ENCODE results near the gene TMEM52.
A peak's percentile ranks its signal among the peaks of the same experiment; 100 is the strongest.

The TMEM52 gene

DNA sequence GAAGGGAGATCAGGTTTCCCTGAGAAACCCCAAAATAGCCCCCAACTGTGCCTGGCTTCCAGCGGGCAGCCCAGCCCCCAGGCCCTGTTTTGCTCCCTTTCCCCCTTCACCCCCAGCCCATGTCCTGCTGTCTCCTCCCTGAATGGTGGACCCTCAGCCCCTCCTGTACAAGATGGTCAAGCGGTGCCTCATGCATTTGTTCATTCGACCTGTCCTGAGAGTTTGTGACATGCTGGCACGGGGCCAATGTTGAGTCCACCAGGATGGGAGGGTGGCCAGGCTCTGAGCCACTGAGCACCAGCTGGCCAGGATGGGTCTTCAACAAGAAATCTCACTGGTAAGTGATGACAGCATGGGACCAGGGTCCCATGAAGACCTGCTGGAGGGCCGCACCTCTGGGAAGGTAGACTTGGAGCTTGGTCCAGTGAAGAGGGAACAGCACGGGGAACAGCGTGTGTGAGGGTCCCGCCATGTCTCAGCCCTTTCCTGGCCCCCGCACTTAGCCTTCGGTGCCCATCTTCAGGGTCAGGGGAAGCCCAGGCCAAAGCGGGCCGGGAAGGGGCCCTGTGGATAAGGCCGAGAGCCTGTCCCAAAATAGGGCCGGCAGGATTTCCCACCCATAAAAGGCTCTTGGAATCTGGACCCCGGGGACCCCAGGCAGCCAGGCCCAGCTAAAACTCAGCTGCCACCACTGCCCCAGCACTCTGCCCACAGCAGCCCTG lies 3.9 kb downstream of the TMEM52 start, which contains the start of gene CALML6:
Gene CALML6 (plus strand): TSS at position 290 of the 722 bp plus-strand sequence. CDS start 21 bp downstream, at position 311.
- FAIRE-seq, result no peak
- no peak for DNase-seq (ENCODE audit: low spot score)

DNA sequence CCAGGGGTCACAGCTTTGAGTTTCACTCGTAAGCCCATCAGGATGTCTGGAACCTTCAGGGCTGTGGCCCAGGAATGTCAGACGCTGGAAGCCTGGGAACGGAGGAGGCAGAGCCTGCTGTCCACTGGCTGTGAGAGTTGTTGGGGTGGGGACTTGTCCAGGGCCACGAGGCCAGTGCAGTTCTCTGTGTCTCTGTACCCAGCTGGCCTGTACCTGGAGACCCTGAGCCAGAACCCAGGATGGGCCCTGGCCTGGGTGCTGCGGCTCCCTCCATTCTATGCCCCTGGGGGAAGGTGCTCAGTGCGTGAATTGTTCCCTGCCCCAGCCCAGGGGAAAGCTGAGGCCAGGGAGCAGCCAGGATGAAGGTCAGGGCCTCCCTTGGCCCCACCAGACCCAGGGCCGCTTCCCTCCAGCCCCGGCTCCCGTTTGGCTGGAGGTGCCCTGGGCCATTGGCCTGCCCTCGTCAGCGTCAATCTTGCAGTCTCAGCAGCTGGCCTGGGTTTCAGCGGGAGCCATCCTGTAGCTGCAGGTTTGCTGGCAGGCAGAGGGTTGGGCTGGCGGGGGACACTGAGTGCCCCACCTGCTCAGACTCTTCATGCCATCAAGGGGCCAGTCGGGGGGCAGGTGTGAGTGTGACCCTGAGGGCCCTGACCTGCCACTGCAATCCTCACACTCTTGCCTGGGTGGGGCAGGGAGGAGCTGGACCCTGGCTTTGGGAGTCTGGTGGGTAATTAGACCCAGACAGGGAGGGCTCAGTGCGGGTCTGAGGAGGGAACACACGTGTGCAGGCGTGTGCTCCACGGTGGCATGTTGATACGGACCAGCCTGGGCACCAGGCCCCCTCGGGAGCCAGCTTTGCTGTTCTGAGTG lies 4.7 kb downstream of the TMEM52 start:
- no peak for FAIRE-seq
- no peak for DNase-seq (ENCODE audit: low spot score)

DNA sequence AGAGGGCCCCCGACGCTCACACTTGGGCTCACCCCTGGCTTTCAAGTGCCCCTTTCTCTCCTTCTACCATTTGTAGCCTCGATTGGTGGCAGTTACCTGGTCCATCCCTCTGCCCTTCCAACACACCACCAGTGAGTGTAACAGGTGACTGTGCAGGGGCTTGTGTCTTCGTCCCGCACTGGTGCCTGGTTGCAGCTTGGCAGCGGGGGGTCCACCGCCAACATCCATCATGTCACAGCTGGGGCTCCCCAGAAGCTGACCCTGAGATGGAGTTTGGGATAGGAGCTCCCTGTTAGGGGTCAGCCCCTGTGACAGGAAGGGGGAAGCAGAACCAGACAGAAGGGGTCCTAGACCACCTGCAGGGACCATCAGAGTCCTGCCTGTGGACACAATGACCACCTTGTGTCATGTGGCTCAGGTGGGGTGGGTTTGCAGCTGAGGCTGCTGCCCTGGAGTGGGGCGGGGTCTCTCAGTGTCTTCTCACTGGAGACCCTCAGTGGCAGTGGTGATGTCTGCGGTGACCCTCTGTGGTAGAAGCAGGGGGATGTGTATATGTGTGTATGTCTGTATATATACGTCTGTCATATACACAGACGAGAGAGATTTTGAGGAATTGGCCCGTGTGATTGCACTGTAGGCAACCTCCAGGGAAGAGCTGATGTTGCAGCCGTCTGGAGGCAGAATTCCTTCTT lies 7.6 kb downstream of the TMEM52 start:
- FAIRE-seq (no peak), DNase-seq (ENCODE audit: low spot score) (no peak)

DNA sequence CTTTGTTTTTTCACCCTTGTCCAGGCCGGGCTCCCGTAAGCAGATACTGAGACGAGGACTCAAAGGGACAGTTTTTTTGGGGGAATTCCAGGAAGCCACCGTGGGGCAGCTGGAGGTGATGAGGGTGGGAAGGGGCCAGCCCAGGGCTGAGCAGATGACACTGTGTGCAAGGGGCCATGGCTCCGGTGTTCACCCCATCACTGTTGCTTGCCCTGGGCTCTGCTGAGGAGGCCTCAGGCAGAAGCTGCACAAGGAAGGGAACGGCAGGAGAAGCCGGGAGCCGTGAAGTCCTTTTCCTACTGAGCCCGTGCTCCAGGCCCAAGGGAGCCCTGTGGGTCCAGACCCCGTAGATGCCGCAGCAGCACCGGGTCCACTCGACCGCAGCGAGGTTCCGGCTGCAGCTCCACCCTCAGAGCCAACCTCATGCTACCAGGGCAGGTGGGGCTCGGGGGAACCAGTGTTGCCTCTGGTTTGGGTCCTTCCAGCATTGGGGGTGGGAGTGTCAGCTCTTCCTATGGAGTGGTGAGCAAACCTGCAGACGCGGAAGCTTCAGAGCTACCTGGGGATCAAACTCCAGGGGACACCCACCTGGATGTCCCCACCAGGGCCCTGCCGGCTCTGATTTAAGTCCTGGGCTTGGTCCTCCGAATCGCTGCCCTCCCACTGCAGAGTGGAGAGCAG lies 8.3 kb downstream of the TMEM52 start:
- DNase-seq (ENCODE audit: low spot score) (no peak), FAIRE-seq (no peak)

DNA sequence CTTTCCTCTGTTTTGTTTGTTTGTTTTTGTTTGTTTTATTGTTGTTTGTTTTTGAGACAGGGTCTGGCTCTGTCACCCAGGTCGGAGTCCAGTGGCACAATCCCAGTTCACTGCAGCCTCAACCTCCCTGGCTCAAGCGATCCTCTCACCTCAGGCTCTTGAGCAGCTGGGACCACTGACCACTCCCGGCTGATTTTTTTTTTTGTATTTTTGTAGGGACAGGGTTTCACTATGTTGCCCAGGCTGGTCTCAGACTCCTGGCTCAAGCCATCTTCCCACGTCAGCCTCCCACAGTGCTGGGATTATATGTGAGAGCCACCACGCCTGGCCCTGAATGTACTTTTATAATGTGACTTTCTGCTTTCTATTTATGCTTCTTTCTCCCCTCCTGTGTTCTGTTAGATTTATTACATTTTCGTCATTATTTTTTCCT lies 9.0 kb downstream of the TMEM52 start:
- no peak for FAIRE-seq
- no peak for DNase-seq (ENCODE audit: low spot score)

DNA sequence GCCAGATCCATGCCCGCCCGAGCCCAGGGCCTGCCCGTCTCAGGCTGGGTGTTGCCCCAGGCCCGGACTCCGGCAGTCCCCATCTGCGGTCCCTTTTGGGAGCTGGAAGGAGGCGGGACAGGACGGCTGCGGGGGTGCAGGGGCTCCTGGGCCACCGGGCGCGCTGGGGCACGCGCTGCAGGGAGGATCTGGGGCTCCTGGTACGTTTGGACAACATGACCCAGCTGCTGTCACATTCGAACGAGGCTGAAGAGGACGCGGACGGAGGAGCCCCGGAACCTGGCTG lies 10.6 kb downstream of the TMEM52 start:
- DNase-seq (ENCODE audit: low spot score), result no peak
- FAIRE-seq, result no peak

DNA sequence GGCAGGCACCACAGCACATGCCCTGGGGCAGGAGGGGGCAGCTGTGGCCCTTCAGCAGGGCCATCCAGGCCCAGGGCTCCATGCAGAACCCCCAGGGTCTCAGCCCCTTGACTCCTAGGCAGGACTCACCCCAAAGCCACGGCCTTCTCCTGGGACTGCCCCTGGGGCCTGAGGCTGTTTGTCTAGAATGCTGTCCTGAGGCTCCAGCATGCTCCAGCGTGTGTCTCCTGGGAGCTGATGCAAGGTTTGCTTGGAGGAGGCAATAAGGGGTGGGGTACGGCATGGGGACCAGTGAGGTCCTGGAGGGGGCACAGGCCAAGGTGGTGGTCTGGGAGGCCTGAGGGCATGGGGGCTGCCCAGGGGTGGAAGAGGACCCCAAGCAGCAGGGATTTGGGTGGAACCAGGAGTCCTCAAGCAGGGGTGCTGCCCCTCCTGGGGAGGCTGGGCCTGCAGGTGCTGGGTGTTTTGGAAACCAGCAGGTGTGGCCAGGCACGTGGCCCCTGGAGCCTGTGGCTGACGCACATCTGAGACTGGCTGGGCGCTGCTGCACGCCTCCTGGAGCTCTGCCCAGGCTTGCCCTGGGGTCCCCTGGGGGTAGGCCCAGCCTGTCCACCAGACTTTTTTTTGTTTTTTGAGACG lies 11.9 kb downstream of the TMEM52 start:
- DNase-seq (ENCODE audit: low spot score) (no peak), FAIRE-seq (no peak)

DNA sequence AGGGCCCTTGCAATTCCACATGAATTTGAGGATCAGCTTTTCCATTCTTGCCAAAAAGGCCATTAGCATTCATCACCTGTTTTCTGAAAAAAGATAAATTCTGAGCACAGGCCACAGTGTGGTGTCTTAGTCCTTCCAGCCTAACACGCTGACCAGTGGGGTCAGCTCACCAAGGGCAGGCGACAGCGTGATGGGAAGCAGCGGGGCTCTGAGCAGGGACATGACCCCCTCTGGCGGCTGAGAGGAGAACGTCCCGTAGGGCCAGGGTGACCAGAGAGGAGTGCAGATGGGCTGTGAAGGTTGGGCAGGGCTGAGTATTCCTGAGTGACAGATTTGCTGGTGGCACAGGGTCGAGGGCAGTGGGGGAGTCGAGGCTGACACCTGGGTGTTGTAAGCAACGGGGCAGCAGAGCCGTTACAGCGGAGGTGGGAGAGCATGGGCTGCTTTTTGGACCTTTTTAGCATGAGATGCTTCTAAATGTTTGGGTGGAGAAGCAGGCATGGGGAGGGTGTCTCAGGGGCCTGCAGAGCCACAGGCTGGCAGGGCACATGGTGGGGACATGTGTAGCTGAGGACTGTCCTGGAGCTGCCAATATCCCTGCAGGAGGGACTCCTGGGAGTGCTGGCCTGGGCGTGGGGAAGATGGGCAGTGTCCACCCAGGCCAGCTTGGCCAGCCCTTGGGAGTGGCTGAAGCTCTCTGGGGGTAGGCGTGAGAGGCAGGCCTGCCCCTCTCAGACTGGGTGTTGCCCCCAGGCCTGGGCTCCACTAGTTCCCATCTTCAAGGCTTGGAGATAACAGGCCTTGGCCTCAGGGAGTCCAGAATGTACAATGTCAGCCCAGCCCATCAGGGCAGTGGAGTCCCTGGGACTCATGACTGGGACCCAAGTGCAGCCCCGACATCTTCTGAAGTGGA lies 12.6 kb downstream of the TMEM52 start:
- DNase-seq (ENCODE audit: low spot score) (peak; percentile 77), FAIRE-seq (peak; percentile 60)

DNA sequence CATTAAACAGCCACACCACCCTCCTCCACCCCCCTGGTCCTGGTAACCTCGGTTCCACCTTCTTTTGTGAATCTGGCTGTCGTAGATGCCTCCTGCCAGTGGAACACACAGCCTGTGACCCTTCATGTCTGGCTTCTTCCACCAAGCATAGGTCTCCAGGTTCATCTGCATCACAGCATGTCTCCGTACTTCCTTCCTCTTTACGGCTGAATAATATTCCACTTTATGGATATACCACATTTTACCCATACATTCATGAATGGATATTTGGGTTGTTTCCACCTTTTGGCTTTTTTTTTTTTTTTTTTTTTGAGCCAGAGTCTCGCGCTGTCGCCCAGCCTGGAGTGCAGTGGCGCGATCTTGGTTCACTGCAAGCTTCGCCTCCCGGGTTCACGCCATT lies 15.9 kb downstream of the TMEM52 start:
- FAIRE-seq (no peak), DNase-seq (ENCODE audit: low spot score) (no peak)

DNA sequence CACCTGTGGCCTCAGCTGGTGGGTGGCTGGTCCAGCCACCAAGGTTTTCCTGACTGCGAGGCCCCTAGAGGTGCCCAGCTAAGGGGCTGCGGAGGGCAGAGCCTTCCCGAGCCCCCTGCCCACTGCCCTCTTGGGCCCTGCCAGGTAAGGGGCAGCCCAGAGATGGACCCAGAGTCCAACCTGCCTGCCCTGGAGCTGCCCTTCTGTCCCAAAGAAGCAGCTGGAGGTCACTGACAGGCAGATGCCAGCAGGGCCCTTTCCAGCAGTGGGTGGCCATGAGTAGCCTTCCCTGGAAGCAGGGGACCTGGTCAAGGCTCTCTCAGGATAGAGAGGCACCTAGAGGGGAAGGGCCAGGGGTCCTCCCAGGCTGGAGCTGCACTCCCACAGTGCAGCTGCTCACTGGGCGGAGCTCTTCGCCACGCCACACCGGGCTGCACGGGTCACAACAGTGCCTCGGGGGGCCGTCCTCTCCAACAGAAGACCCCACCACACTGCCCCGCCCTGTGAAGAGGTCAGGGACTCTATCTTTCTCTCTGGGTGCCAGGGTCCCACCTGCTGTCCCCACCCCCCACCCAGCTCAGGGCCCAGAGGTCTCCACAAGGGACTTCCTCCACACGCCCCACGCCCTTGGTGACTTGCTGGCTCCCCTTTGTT lies 17.3 kb downstream of the TMEM52 start:
- DNase-seq (ENCODE audit: low spot score) (no peak), FAIRE-seq (no peak)

DNA sequence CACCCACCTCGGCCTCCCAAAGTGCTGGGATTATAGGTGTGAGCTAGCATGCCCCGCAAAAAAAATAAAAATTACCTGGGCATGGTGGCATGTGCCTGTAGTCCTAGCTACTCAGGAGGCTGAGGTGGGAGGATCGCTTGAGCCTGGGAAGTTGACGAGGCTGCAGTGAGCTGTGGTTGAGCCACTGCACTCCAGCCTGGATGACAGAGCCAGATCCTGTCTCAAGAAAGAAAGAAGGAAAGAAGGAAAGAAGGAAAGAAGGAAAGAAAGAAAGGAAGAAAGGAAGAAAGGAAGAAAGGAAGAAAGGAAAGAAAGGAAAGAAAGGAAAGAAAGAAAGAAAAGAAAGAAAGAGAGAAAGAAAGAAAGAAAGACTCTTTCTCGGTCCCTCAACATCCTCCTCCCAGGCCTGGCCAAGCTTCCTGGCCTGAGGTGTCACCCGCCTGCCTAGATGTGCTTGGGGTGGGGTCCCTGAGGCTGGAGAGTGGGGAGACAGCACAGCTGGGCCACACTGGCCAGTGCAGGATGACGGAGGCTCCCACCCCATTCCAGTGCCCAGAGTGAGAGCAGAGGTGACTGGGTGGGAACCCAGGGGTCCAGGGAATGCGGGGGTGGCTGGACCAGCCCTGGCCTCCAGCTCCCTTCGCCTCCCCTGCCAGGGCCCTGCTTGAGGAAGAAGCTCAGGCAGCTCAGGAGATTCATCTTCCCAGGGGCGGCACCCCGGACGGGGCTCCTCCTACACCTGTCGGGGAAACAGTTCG lies 18.0 kb downstream of the TMEM52 start:
- FAIRE-seq (no peak), DNase-seq (ENCODE audit: low spot score) (no peak)

DNA sequence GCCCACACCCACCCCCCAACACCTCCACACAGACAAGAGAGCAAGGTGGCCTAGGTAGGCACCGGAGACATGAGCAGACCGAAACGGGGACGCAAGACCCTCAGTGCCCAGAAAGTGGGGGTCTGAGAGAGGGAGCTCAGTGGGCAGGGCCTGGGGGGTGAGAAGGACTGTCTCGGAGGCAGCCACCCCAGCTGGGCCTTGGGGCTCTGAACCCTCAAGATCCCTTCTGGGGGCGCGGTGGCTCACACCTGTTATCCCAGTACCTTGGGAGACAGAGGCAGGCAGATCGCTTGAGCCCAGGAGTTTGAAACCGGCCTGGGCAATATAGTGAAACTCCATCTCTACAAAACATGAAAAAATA lies 19.1 kb downstream of the TMEM52 start:
- FAIRE-seq, result no peak
- DNase-seq (ENCODE audit: low spot score), result no peak

DNA sequence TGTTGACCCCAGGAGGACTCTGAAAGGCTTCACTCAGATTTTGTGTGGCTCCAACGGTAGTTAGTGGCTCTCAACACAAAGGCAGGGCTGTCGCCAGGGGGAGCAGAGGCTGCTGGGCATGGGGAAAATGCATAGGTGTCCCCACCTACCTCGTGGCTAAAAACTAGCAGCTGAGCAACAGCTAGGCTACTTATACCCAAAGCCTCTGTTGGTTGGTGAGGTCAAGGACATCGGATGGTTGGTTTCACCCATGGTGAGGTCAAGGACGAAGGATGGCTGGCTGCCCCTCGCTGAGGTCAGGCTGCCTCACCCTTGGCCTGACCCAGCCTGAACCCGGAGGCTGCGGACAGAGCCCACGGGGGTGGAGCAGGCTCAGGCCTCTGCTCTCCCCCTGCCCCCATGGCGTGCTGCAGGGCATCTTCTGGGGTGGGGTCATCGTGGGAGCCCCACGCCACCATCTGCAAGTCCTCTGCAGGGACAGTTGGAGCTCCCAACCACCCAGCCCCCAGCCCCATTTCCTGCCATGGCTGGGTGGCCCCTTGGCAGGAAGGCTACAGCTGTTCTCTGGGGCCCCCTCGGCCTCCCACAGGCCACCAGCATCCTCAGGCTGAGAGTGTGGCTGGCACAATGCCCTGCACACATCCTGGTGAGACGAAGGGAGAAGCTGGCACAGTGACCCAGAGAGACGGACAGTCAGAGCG lies 19.7 kb downstream of the TMEM52 start:
- no peak for DNase-seq (ENCODE audit: low spot score)
- FAIRE-seq, result no peak

DNA sequence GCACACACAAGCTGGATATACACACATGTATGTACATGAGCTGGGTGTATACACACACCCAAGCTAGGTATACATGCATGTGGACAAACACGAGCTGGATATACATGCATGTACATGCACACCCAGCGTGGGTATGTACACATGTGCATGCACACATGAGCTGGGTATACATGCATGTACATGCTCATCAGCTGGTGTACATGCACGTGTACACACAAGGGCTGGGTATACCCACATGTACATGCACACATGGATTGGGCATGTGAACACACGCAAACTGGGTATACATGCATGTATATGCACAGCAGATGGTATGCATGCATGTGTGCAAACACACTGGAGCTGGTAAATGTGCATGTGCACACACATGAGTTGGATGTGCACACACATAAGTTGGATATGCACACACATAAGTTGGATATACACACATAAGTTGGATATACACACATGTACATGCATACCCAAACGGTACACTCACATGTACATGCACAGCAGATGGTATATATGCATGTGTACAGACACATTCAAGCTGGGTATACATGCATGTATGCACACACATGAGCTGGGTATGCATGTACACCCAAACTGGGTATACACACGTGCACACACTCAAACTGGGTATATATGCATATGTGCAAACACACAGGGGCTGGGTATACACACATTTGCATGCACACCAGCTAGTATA lies 20.7 kb downstream of the TMEM52 start:
- DNase-seq (ENCODE audit: low spot score), result no peak
- no peak for FAIRE-seq

DNA sequence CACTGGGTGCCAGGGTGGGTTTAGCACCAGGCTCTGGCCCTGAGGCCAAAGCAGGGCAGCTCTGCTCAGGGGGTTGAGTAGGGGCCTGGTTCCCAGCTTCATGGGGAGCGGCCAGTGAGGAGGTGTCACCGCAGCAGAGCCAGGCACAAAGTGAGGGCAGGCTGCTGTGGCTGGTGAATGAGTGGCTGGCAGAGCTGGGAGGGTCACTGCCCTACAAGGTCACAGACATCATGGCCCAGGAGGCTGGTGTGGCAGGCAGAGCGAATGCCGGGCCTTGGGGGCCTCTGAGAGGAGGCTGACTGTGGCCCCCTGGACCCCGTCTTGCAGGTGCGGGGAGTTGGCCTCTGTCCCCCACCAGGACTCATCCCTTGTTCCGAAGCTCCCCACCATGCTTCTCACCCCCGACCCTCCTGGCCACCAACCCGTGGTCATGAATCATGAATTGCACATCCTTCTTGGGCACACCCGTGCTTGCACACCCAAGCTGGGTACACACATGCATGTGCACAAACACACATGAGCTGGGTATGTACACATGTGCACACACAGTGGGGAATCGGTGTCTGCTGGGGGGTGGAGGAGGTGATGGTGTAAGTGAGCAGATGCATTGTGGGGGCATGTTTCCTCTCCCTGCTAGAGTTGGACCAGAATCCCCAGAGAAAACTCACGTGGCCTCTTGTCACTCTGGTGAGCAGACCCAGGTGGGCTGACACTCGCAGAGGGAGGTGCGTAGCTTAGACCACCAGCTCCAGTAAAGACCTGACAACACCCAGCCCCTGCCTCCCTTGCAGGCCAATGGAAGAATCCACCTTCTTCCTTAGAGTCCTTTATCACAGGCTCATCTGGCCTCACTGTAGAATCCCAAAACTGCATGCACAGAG lies 23.4 kb downstream of the TMEM52 start:
- DNase-seq (ENCODE audit: low spot score) (no peak), FAIRE-seq (no peak)

DNA sequence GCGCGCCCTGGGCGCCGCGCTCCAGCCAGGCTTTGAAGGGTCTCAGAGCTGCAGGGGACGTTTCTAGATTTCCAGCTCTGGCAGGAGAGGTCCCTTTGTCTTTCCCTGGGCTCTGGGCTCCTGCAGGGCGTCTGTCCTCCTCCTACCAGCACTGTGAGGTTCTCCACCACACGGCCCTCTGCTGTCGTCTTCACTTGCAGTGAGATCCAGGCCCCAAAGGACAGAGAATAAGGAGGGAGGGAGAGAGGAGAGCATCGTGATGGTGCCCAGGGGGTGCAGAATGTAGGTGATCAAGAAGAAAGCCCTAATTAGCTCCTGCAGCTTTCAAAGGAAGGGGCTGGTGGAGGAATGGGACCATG lies 24.0 kb downstream of the TMEM52 start:
- no peak for DNase-seq (ENCODE audit: low spot score)
- no peak for FAIRE-seq

Measured in RCC 7860 (cell line).